OCI-LY1 (cell line): ENCODE results near the gene JAG1.

ENCODE experiments used
- H2AFZ ChIP-seq: fragments of 200-600 bp; sonication (generic), shearing (Covaris generic); 2 replicates; pipeline ENCODE4 v1.6.0; 2014; ENCODE audit warnings: antibody characterized with exemption, mild to moderate bottlenecking, low read length
- H3F3A ChIP-seq: fragments of 200-600 bp; sonication (generic), shearing (Covaris generic); 2 replicates; pipeline ENCODE4 v1.6.0; 2014; ENCODE audit warnings: mild to moderate bottlenecking, antibody characterized with exemption, low read length, moderate library complexity; ENCODE audit not compliant: insufficient read depth
- H3K27ac ChIP-seq: fragments of 200-600 bp; sonication (generic); 2 replicates; pipeline ENCODE4 v1.5.1; 2014; ENCODE audit warnings: low read length, mixed run types, mild to moderate bottlenecking, low read depth; ENCODE audit not compliant: poor library complexity, severe bottlenecking
- H3K27me3 ChIP-seq: fragments of 200-600 bp; sonication (generic); 2 replicates; pipeline ENCODE4 v1.6.0; 2014; ENCODE audit warnings: antibody characterized with exemption, mild to moderate bottlenecking, low read length, moderate library complexity; ENCODE audit not compliant: insufficient read depth
- H3K36me3 ChIP-seq: fragments of 200-600 bp; sonication (generic); 2 replicates; pipeline ENCODE4 v1.6.1; 2014; ENCODE audit warnings: mild to moderate bottlenecking, antibody characterized with exemption, low read length, moderate library complexity, mixed read lengths; ENCODE audit not compliant: insufficient read depth
- H3K4me1 ChIP-seq: fragments of 200-600 bp; sonication (generic); 2 replicates; pipeline ENCODE4 v1.5.1; 2014; ENCODE audit warnings: mild to moderate bottlenecking, low read length, moderate library complexity; ENCODE audit not compliant: insufficient read depth, severe bottlenecking
- H3K4me2 ChIP-seq: fragments of 200-600 bp; sonication (generic), shearing (Covaris generic); 2 replicates; pipeline ENCODE4 v1.6.1; 2014; ENCODE audit warnings: low read length
- H3K4me3 ChIP-seq: fragments of 200-600 bp; sonication (generic); 2 replicates; pipeline ENCODE4 v1.5.1; 2014; ENCODE audit warnings: low read length, low read depth, mild to moderate bottlenecking, mixed read lengths; ENCODE audit not compliant: poor library complexity, severe bottlenecking
- H3K79me2 ChIP-seq: fragments of 200-600 bp; shearing (Covaris generic); 2 replicates; pipeline ENCODE4 v1.6.1; 2016; ENCODE audit warnings: mixed run types, low read length, mixed read lengths; ENCODE audit not compliant: insufficient read depth
- H3K9ac ChIP-seq: fragments of 200-600 bp; sonication (generic), shearing (Covaris generic); 2 replicates; pipeline ENCODE4 v1.6.1; 2014; ENCODE audit warnings: mild to moderate bottlenecking, low read length, mixed read lengths
- H3K9me2 ChIP-seq: fragments of 200-600 bp; sonication (generic), shearing (Covaris generic); 2 replicates; pipeline ENCODE4 v1.6.1; 2014; ENCODE audit warnings: low read depth, mild to moderate bottlenecking, low read length, mixed read lengths
- H3K9me3 ChIP-seq: fragments of 200-600 bp; shearing (Covaris generic); 2 replicates; pipeline ENCODE4 v1.6.1; 2014; ENCODE audit warnings: low read length, mixed read lengths
- H4K20me1 ChIP-seq: fragments of 200-600 bp; sonication (generic), shearing (Covaris generic); 2 replicates; pipeline ENCODE4 v1.6.0; 2016; ENCODE audit warnings: mild to moderate bottlenecking, low read length; ENCODE audit not compliant: insufficient read depth
- EZH2 ChIP-seq: fragments of 200-600 bp; sonication (generic), shearing (Covaris generic); IDR thresholded peaks from 2 replicates; pipeline ENCODE4 v1.8.0; 2017; ENCODE audit warnings: borderline replicate concordance, mixed run types, mild to moderate bottlenecking, antibody characterized with exemption, low read length, moderate library complexity, mixed read lengths
- TF ChIP-seq, protein P1 (sequence below): fragments of 200-600 bp; sonication (generic), shearing (Covaris generic); IDR thresholded peaks from 2 replicates; pipeline ENCODE4 v1.5.1; 2017; ENCODE audit warnings: mild to moderate bottlenecking, antibody characterized with exemption, low read length, moderate library complexity, mixed read lengths

JAG1 gene

DNA sequence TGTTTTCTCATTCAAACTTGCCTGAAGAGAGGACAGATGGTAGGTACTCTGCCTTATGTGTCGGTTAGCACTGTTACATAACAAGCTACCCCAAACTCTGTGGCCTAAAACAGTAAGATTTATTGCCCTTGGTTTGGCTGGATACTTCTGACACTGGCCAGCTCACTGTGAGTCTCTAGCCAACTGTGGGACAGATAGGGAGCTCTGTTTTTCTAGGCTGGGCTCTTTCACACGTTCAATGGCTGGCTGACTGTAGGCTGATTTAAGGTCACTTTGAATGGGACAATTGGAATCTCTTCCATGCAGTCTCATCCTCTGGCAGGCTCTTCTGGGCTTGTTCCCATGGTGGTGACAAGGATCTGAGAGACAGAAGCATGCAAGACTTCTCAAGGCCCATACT, 39.4 kb upstream of the JAG1 start:
- no peak overlapping the region for H3K27ac ChIP-seq
- no peaks in the 10 kb centered on the region for H3K27me3 ChIP-seq
- H3K9ac ChIP-seq, result no peak overlapping the region
- H3K9me2 ChIP-seq, result no peaks in the 10 kb centered on the region
- no peak overlapping the region for H2AFZ ChIP-seq
- no peaks in the 10 kb centered on the region for H3F3A ChIP-seq
- no peak overlapping the region for H3K4me2 ChIP-seq
- no peak overlapping the region for H3K4me3 ChIP-seq
- TF ChIP-seq, protein P1, sequence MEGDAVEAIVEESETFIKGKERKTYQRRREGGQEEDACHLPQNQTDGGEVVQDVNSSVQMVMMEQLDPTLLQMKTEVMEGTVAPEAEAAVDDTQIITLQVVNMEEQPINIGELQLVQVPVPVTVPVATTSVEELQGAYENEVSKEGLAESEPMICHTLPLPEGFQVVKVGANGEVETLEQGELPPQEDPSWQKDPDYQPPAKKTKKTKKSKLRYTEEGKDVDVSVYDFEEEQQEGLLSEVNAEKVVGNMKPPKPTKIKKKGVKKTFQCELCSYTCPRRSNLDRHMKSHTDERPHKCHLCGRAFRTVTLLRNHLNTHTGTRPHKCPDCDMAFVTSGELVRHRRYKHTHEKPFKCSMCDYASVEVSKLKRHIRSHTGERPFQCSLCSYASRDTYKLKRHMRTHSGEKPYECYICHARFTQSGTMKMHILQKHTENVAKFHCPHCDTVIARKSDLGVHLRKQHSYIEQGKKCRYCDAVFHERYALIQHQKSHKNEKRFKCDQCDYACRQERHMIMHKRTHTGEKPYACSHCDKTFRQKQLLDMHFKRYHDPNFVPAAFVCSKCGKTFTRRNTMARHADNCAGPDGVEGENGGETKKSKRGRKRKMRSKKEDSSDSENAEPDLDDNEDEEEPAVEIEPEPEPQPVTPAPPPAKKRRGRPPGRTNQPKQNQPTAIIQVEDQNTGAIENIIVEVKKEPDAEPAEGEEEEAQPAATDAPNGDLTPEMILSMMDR, result no peak
- no peaks in the 10 kb centered on the region for H3K36me3 ChIP-seq
- no peaks in the 10 kb centered on the region for H3K79me2 ChIP-seq
- H4K20me1 ChIP-seq, result no peaks in the 10 kb centered on the region
- H3K9me3 ChIP-seq, result no peaks in the 10 kb centered on the region
- no peaks in the 10 kb centered on the region for H3K4me1 ChIP-seq

DNA sequence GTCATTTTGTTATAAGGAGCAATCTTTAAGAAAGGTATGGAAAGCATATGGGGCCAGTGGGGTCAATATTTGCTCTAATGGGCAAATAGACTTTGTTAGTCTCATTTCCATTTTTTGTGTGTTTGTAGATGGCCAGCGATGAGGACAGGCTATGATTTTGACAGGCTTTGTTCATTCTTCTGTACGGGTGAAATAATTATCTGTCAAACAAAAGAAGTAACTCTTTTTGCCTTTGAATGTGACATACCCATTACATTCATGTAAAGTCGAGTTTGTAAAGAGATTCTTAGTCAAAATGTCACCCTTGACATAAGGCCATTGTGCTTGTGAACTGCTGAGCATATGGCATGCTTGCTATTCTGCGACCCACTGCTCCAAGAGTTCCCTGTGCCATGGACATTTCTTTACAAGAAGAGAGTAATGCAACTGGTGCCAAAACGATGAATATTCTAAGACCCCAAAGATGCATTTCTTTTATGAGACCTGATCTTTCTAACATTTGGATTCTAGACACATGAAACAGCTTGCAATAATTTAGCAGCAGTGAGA, 38.2 kb upstream of the JAG1 start:
- no peaks in the 10 kb centered on the region for H3K4me1 ChIP-seq
- no peak overlapping the region for H3K27ac ChIP-seq
- H3F3A ChIP-seq, result no peaks in the 10 kb centered on the region
- H3K9ac ChIP-seq, result no peak overlapping the region
- no peaks in the 10 kb centered on the region for H3K27me3 ChIP-seq
- H3K4me3 ChIP-seq, result no peak overlapping the region
- no peaks in the 10 kb centered on the region for H4K20me1 ChIP-seq
- H3K9me2 ChIP-seq, result no peaks in the 10 kb centered on the region
- TF ChIP-seq, protein P1, result no peak
- no peak for TF ChIP-seq EZH2
- H3K9me3 ChIP-seq, result no peaks in the 10 kb centered on the region
- H3K79me2 ChIP-seq, result no peaks in the 10 kb centered on the region
- no peaks in the 10 kb centered on the region for H3K36me3 ChIP-seq
- no peak overlapping the region for H2AFZ ChIP-seq
- H3K4me2 ChIP-seq, result no peak overlapping the region

DNA sequence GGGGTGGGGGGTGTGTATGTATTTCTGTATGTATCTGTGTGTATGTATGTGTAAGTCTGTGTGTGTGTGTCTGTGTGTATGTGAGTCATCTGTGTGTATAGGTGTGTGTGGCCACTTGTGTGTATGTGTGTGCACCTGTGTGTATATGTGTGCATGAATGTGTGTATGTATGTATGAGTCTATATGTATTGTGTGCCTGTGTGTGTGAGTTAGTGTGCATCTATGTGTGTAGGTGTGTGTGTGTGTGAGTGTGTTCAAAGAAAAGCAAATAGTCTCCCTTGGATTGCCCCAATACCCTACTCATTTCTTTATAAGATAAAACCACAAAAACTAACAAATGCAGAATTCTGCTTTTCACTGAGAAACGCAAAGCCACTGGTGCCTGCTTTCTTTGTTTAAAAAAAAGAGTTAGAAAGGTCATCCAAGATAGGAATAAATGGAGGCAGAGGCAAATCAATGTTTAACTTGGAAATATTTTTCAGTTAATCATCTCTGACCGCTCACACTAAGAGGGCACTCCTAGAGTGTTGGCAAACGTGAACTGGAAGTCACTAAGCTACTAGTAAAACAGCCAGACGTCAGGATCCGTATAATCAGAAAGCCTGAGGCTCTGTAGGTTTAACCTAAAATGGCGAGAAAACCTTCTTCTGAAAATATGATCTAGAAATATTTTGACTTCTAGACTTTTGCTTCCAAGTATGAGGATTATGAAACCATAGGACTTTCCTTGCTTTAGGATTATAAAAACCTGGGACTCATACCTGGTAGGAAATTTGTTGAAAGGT, 37.4 kb upstream of the JAG1 start:
- Histone ChIP-seq H3K36me3 (no peaks in the 10 kb centered on the region), H3K4me2 (no peak overlapping the region), H2AFZ (no peak overlapping the region), H3K4me1 (no peaks in the 10 kb centered on the region), H3K4me3 (no peak overlapping the region), H3F3A (no peaks in the 10 kb centered on the region), H3K79me2 (no peaks in the 10 kb centered on the region), H3K9me3 (no peaks in the 10 kb centered on the region), H3K27me3 (no peaks in the 10 kb centered on the region), H4K20me1 (no peaks in the 10 kb centered on the region), H3K9me2 (no peaks in the 10 kb centered on the region), H3K9ac (no peak overlapping the region), H3K27ac (no peak overlapping the region)
- no peak for TF ChIP-seq EZH2
- TF ChIP-seq, protein P1, result no peak
